H9 (cell line): ENCODE data around the gene SLC1A7. TPM values are rescaled to one million over a fixed set of nuclear protein-coding genes. Genes with fewer than 3 reads are reported as not detected.

Experiments
- DNase-seq: peaks from one replicate; pipeline ENCODE4 v3.0.0-alpha.2; 2017
- H2AFZ ChIP-seq: one replicate; pipeline ENCODE4 v1.6.1; 2013; ENCODE audit warnings: mild to moderate bottlenecking, low read length, control low read depth, moderate library complexity
- H2AK5ac ChIP-seq: 2 replicates; pipeline ENCODE4 v1.6.1; 2013; ENCODE audit warnings: low read length, control low read depth, mixed read lengths; ENCODE audit not compliant: insufficient read length
- H2BK120ac ChIP-seq: one replicate; pipeline ENCODE4 v1.6.1; 2013; ENCODE audit warnings: low read depth, mild to moderate bottlenecking, low read length, control low read depth, inconsistent platforms; ENCODE audit not compliant: poor library complexity, severe bottlenecking
- H2BK12ac ChIP-seq: 2 replicates; pipeline ENCODE4 v1.6.1; 2013; ENCODE audit warnings: low read length, control low read depth, mixed read lengths, low read depth; ENCODE audit not compliant: insufficient read length
- H2BK15ac ChIP-seq: 2 replicates; pipeline ENCODE4 v1.6.1; 2013; ENCODE audit warnings: low read depth, low read length, control low read depth
- H2BK20ac ChIP-seq: one replicate; pipeline ENCODE4 v1.6.1; 2013; ENCODE audit warnings: low read depth, mild to moderate bottlenecking, low read length, control low read depth, inconsistent platforms; ENCODE audit not compliant: poor library complexity, severe bottlenecking
- H2BK5ac ChIP-seq: 2 replicates; pipeline ENCODE4 v1.6.1; 2013; ENCODE audit warnings: low read length, control low read depth, mixed read lengths; ENCODE audit not compliant: insufficient read length
- H3K14ac ChIP-seq: 2 replicates; pipeline ENCODE4 v1.6.1; 2013; ENCODE audit warnings: low read length, control low read depth; ENCODE audit not compliant: insufficient read depth
- H3K18ac ChIP-seq: 2 replicates; pipeline ENCODE4 v1.6.1; 2013; ENCODE audit warnings: low read depth, mild to moderate bottlenecking, mixed read lengths, low read length, control low read depth; ENCODE audit not compliant: insufficient read length
- H3K23ac ChIP-seq: 2 replicates; pipeline ENCODE4 v1.6.1; 2013; ENCODE audit warnings: low read length, control low read depth, mixed read lengths, low read depth; ENCODE audit not compliant: insufficient read length
- H3K23me2 ChIP-seq: 2 replicates; pipeline ENCODE4 v1.6.1; 2013; ENCODE audit warnings: low read depth, mild to moderate bottlenecking, mixed read lengths, low read length, control low read depth; ENCODE audit not compliant: insufficient read length, poor library complexity, severe bottlenecking
- H3K27ac ChIP-seq: 2 replicates; pipeline ENCODE4 v1.5.1; 2013; ENCODE audit warnings: low read length, control low read depth, mixed read lengths, low read depth; ENCODE audit not compliant: insufficient read length
- H3K27me3 ChIP-seq: 2 replicates; pipeline ENCODE4 v1.6.1; 2013; ENCODE audit warnings: low read length, control low read depth, inconsistent platforms; ENCODE audit not compliant: insufficient read depth
- H3K4ac ChIP-seq: 2 replicates; pipeline ENCODE4 v1.6.1; 2013; ENCODE audit warnings: low read depth, mild to moderate bottlenecking, control low read depth, inconsistent platforms, low read length, moderate library complexity
- H3K4me1 ChIP-seq: 2 replicates; pipeline ENCODE4 v1.6.1; 2013; ENCODE audit warnings: low read length, control low read depth, inconsistent platforms; ENCODE audit not compliant: insufficient read depth
- H3K4me2 ChIP-seq: 2 replicates; pipeline ENCODE4 v1.6.1; 2013; ENCODE audit warnings: low read length, control low read depth, mixed read lengths; ENCODE audit not compliant: insufficient read length, insufficient read depth
- H3K56ac ChIP-seq: 2 replicates; pipeline ENCODE4 v1.6.1; 2013; ENCODE audit warnings: low read depth, mild to moderate bottlenecking, mixed read lengths, low read length, control low read depth; ENCODE audit not compliant: insufficient read length
- H3K79me1 ChIP-seq: 2 replicates; pipeline ENCODE4 v1.6.1; 2013; ENCODE audit warnings: low read depth, mild to moderate bottlenecking, moderate library complexity, low read length, control low read depth, inconsistent platforms; ENCODE audit not compliant: insufficient read depth, poor library complexity, severe bottlenecking
- H3K79me2 ChIP-seq: 2 replicates; pipeline ENCODE4 v1.6.1; 2013; ENCODE audit warnings: low read length, control low read depth, inconsistent platforms; ENCODE audit not compliant: insufficient read depth
- H3K9ac ChIP-seq: 2 replicates; pipeline ENCODE4 v1.6.1; 2013; ENCODE audit warnings: low read length, control low read depth, mixed read lengths; ENCODE audit not compliant: insufficient read length; ENCODE audit errors: extremely low read depth
- H3K9me3 ChIP-seq: one replicate; pipeline ENCODE4 v1.6.1; 2013; ENCODE audit warnings: low read depth, low read length, inconsistent platforms; ENCODE audit not compliant: control insufficient read depth
- H3T11ph ChIP-seq: one replicate; pipeline ENCODE4 v1.6.1; 2013; ENCODE audit warnings: mild to moderate bottlenecking, low read length, control low read depth, inconsistent platforms
- H4K20me1 ChIP-seq: one replicate; pipeline ENCODE4 v1.6.1; 2013; ENCODE audit not compliant: control insufficient read depth, insufficient read length, insufficient read depth
- H4K5ac ChIP-seq: 2 replicates; pipeline ENCODE4 v1.6.1; 2013; ENCODE audit warnings: low read depth, mild to moderate bottlenecking, mixed read lengths, low read length, control low read depth; ENCODE audit not compliant: insufficient read length
- H4K8ac ChIP-seq: replicated peaks from 2 replicates; pipeline ENCODE4 v1.6.1; 2013; ENCODE audit warnings: low read length, control low read depth, mixed read lengths, low read depth; ENCODE audit not compliant: insufficient read length
- H4K91ac ChIP-seq: 2 replicates; pipeline ENCODE4 v1.6.1; 2013; ENCODE audit warnings: low read depth, mild to moderate bottlenecking, moderate library complexity, mixed read lengths, low read length, control low read depth; ENCODE audit not compliant: insufficient read length
- H3K27ac Mint-ChIP-seq, 3 experiments: 2 replicates in 2 of 3; 3 replicates in 1 of 3; pipeline ENCODE4 v1.8.0; 2020 to 2021; ENCODE audit warnings: mixed read lengths in 3 of 3, mild to moderate bottlenecking in 1 of 3, moderate library complexity in 1 of 3
- H3K27me3 Mint-ChIP-seq: 2 replicates; pipeline ENCODE4 v1.8.0; 2021; ENCODE audit warnings: low read depth, mild to moderate bottlenecking, moderate library complexity, mixed read lengths
- H3K36me3 Mint-ChIP-seq, 3 experiments: 2 replicates in 2 of 3; 3 replicates in 1 of 3; pipeline ENCODE4 v1.8.0; 2020 to 2021; ENCODE audit warnings: low read depth in 3 of 3, mixed read lengths in 3 of 3; ENCODE audit not compliant: insufficient read depth in 1 of 3
- H3K4me1 Mint-ChIP-seq, 2 experiments: 2 replicates each; pipeline ENCODE4 v1.8.0; 2020; ENCODE audit warnings: mixed read lengths in 2 of 2
- H3K4me3 Mint-ChIP-seq, 2 experiments: 2 replicates in 1 of 2; 3 replicates in 1 of 2; pipeline ENCODE4 v1.8.0; 2020 to 2021; ENCODE audit warnings: mild to moderate bottlenecking in 2 of 2, mixed read lengths in 2 of 2, moderate library complexity in 1 of 2
- H3K9me3 Mint-ChIP-seq, 2 experiments: 2 replicates in 1 of 2; 3 replicates in 1 of 2; pipeline ENCODE4 v1.8.0; 2020; ENCODE audit warnings: mild to moderate bottlenecking in 2 of 2, mixed read lengths in 2 of 2, moderate library complexity in 1 of 2
- WGBS: extraction: QIAGEN DNeasy Blood & Tissue Kit; methylation state at CpG from one replicate; pipeline ENCODE4 v1.1.7; 2013; ENCODE audit warnings: missing lambda C conversion rate, low lambda C conversion rate, mixed read lengths; ENCODE audit not compliant: insufficient read length; ENCODE audit errors: extremely low coverage; 5-methylcytosine and 5-hydroxymethylcytosine counted together
- total RNA-seq: library from RNA; stranded (reverse); gene quantifications from 2 replicates; pipeline ENCODE4 v1.2.1, GENCODE V29; 2021
- TF ChIP-seq, protein P1 (sequence below): fragments of 200-600 bp; sonication (generic); conservative IDR thresholded peaks from 3 replicates; pipeline ENCODE4 v1.8.0; 2021; ENCODE audit warnings: antibody characterized with exemption, mild to moderate bottlenecking

The SLC1A7 gene
- total RNA-seq, 1 experiment from 2014 or later, result not detected

DNA sequence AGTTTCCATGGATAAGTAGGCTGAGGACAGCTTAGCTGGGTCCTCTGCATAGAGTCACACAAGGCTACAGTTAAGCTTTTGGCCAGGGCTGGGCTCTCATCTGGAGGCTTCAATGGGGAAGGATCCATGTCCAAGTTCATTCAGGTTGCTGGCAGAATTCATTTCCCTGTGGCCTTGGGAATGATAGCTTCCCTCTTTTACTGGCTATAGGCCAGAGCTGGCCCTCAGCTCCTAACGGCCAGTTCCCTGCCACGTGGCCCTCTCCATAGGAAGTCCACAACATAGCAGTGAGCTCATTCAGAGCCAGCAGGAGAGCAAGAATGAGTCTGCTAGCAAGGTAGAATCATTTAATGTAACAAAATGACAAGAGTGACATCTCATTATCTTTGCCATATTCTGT, 95.5 kb downstream of the SLC1A7 start:
- Histone ChIP-seq H4K91ac (no peak overlapping the region), H2AFZ (no peak overlapping the region), H3K27ac (no peak overlapping the region), H2AK5ac (no peak overlapping the region), H3K9me3 (no peaks in the 10 kb centered on the region), H3K4ac (no peak overlapping the region), H2BK120ac (no peak overlapping the region), H2BK12ac (no peak overlapping the region), H3K9ac (no peak overlapping the region), H2BK5ac (no peak overlapping the region), H3K14ac (no peak overlapping the region), H3K4me1 (peaks cover 4% of the 10 kb centered on the region), H4K5ac (no peak overlapping the region), H3K23me2 (no peaks in the 10 kb centered on the region), H3T11ph (no peak overlapping the region), H3K27me3 (no peaks in the 10 kb centered on the region), H3K79me1 (no peaks in the 10 kb centered on the region), H2BK20ac (no peak overlapping the region), H3K79me2 (no peaks in the 10 kb centered on the region), H3K23ac (no peak overlapping the region), H3K4me2 (no peak overlapping the region), H3K56ac (no peak overlapping the region), H3K18ac (no peak overlapping the region), H4K20me1 (no peaks in the 10 kb centered on the region), H2BK15ac (no peak overlapping the region), H4K8ac (no peak overlapping the region)
- no peak overlapping the region for H3K27ac Mint-ChIP-seq
- WGBS, result no CpG with 5 or more reads among the region's 2 CpGs
- no peaks in the 10 kb centered on the region for H3K27me3 Mint-ChIP-seq
- no peak overlapping the region for H3K4me3 Mint-ChIP-seq
- H3K9me3 Mint-ChIP-seq, result no peaks in the 10 kb centered on the region
- peaks cover 32 to 39% of the 10 kb centered on the region in 2 experiments for H3K4me1 Mint-ChIP-seq
- no peak for DNase-seq
- TF ChIP-seq, protein P1, sequence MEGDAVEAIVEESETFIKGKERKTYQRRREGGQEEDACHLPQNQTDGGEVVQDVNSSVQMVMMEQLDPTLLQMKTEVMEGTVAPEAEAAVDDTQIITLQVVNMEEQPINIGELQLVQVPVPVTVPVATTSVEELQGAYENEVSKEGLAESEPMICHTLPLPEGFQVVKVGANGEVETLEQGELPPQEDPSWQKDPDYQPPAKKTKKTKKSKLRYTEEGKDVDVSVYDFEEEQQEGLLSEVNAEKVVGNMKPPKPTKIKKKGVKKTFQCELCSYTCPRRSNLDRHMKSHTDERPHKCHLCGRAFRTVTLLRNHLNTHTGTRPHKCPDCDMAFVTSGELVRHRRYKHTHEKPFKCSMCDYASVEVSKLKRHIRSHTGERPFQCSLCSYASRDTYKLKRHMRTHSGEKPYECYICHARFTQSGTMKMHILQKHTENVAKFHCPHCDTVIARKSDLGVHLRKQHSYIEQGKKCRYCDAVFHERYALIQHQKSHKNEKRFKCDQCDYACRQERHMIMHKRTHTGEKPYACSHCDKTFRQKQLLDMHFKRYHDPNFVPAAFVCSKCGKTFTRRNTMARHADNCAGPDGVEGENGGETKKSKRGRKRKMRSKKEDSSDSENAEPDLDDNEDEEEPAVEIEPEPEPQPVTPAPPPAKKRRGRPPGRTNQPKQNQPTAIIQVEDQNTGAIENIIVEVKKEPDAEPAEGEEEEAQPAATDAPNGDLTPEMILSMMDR, result no peak
- no peaks in the 10 kb centered on the region for H3K36me3 Mint-ChIP-seq
